ENCODE results near the gene BOLA1.
"Not testable (repeated sequence)": the region's sequence is repeated elsewhere in the genome, so short reads cannot be mapped to it uniquely, and the experiment has no call there.

Gene BOLA1

DNA sequence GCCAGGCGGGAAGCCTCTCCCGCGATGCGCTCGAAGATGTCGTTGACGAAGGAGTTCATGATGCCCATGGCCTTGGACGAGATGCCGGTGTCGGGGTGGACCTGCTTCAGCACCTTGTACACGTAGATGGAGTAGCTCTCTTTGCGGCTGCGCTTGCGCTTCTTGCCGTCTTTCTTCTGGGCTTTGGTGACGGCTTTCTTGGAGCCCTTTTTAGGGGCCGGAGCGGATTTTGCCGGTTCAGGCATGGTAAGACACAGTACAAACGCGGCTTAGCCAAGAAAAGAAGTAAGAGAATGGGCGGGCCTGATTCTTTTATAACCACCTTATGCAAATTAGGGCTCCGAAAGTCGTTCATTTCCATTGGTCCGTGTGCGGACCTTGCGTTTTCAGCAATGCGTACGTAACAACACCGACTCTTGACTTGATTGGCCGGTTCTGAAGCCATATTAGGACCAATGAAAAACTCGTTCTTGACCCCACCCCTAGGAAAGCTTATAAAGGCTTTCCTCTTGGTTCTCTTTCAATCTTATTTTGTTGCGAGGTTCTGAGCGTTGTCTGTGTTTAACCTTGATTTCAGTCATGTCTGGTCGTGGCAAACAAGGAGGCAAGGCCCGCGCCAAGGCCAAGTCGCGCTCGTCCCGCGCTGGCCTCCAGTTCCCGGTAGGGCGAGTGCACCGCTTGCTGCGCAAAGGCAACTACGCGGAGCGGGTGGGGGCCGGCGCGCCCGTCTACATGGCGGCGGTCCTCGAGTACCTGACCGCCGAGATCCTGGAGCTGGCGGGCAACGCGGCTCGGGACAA, 12.8 kb upstream of the BOLA1 start:
- peak; percentile 100 for DNase-seq (ENCODE audit: low spot score)

DNA sequence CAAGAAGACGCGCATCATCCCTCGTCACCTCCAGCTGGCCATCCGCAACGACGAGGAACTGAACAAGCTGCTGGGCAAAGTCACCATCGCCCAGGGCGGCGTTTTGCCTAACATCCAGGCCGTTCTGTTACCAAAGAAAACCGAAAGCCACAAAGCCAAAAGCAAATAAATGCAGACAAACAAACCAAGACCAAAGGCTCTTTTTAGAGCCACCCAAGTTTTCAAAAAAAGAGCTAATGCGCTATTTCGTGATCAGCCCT, 12.2 kb upstream of the BOLA1 start:
- not testable (repeated sequence) for DNase-seq (ENCODE audit: low spot score)

DNA sequence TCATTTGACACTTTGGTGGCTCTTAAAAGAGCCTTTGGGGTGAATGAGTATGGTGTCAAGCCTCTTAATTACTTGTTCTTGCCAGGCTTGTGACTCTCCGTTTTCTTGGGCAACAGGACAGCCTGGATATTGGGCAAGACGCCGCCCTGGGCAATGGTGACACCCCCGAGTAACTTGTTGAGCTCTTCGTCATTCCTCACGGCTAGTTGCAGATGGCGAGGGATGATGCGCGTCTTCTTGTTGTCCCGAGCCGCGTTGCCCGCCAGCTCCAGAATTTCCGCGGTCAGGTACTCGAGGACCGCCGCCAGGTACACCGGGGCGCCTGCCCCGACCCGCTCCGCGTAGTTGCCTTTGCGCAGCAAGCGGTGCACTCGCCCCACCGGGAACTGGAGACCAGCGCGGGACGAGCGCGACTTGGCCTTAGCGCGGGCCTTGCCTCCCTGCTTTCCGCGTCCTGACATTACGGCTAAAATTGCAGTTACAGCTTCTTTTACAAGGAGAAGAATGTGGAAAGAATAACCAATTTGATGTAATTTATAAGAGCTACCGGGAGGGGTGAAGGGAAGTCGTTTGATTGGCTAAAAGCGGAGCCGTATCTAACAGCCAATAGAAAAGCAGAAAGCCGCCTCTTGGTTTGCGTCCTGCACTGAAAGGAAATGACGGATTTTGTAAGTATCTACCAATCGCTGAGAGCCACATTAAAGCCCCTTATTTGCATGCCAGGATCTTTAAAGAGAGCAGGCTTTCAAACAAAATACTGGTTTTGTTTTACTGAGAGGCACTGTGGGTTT, 11.7 kb upstream of the BOLA1 start:
- DNase-seq (ENCODE audit: low spot score): peak; percentile 100

DNA sequence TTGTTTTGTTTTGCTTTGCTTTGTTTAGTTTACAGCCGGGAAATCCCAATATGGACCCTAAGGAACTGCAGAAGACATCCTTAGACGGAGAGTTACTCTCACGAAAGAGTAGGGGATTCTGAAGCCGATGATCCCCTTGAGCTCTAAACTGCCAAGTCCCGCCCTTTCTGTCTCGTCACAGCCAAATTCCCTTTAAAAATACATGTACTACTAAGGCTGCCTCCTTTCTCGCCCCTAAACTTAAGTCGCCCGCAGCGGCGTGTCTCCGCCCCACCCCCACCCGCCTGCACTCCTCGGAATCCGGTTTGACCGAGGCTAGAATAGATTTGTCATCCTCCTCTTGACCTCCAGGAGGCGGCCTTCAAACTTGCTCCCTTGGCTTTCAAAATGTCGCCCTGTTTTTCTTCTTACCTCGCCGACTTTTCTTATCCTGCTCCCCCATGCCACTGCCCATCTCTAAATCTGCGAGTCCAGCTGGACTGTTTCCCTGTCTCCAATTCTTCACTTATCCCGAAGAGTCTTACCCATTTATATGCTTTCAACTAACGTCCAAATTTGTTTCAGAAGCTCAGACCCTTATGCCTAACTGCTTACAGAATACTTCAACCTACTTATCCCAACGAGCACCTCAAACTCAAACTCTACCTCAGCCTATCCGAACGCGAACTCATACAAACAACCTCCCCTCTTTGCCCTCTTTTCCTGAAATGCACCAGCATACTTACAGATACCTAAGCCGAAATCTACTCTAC, 10.9 kb upstream of the BOLA1 start:
- DNase-seq (ENCODE audit: low spot score): peak; percentile 92

DNA sequence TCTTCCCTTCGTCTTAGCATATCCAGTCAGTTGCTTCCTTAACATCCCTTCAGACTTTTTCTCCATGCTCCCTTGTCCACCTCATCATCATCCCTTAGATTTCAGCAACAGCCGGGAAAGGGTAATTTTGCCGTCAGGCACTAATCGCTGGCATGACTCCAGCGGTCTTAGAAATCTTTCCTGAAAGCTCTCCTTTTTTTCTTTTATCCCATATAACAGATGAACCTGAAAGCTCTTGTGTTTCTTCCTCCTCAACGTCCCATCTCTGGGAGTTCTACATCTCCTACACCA, 10.4 kb upstream of the BOLA1 start:
- DNase-seq (ENCODE audit: low spot score): no peak

DNA sequence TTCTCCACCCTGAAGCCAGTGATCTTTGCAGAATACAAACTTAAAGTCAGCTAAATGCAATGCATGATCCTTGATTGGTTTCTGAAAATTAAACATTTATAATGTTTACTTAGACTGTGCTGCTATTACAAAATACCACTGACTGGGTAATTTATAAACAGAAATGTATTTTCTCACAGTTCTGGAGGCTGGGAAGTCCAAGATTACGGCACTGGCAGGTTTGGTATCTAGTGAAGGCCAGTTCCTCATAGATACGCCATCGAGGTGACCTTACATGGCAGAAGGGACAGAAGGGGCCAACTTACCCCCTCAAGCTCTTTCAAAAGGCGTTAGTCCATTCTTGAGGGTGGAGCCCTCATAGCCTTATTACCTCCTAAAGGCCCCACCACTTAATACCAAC, 2.8 kb upstream of the BOLA1 start:
- no peak for DNase-seq (ENCODE audit: low spot score)

DNA sequence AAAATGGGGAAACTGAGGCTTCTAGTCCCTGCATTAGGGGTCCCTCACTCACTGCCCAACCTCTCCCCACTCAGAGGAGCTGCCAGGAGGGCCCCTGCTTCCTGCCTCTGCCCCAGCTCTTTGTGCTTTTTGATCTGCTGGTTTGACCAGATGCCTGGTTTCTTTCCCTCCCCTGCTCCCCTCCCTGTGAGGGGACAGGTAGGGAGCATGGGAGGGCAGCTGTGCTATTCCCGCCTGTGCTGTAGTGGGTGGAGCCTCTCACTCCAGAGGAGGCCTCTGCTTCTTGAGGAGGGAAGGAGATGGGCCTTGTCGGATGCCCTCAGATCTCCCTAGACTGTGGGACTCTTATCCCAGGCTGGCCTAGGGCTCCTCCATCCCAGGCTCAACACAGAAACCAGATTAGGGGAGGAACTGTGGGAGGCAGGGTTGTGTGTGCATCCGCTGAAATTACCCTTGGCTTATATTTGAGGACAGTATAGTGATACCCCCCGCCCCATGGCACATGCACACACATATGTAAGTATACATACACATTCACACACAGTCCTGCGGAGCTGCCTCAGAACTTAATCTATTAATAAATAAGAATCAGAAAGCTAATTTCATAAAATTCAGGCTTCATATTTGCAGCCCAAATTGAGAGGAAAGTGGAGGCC, 4.6 kb downstream of the BOLA1 start:
- DNase-seq (ENCODE audit: low spot score): no peak

DNA sequence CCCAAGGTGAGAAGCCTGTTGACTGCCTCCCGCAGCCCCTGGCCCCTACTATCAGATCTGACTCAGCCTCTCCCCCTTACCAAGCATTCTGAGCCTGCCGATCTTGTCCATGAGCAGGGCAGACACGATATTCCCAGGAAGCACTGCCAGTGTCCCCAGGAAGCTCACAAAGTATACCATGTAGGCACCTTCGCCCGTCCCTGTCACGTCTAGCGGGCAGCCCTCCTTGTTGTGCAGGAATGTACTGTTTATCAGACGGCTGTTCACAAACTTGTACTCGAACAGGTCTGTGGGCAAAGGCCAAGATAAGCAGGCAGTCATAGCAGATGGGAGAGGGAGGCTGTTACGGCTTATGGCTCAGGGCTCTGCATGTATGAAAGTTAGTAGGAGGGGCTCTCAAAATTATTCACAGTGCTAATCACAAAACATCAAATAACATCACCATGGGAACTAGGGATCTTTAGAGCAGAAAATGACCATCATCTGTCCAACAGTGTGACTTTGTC, 7.3 kb downstream of the BOLA1 start:
- no peak for DNase-seq (ENCODE audit: low spot score)

DNA sequence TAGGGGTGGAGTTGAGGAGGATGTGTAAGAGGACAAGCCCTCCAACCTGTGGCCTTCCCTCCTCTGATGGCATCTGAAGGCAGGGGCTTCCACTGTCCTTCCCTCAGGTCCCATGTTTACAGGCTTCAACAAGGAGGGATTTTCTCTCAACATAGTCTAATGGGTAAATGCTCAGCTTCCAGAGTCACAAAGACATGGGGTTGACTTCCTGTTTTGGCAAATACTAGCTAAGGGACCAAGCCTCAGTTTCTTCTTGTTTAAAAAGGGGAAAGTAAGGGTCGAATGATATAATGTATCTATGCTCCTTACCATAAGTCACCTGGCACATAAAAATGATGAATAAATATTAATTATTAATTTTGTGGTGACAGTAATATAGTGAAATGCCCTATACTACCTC, 15.2 kb downstream of the BOLA1 start:
- no peak for DNase-seq (ENCODE audit: low spot score)

DNA sequence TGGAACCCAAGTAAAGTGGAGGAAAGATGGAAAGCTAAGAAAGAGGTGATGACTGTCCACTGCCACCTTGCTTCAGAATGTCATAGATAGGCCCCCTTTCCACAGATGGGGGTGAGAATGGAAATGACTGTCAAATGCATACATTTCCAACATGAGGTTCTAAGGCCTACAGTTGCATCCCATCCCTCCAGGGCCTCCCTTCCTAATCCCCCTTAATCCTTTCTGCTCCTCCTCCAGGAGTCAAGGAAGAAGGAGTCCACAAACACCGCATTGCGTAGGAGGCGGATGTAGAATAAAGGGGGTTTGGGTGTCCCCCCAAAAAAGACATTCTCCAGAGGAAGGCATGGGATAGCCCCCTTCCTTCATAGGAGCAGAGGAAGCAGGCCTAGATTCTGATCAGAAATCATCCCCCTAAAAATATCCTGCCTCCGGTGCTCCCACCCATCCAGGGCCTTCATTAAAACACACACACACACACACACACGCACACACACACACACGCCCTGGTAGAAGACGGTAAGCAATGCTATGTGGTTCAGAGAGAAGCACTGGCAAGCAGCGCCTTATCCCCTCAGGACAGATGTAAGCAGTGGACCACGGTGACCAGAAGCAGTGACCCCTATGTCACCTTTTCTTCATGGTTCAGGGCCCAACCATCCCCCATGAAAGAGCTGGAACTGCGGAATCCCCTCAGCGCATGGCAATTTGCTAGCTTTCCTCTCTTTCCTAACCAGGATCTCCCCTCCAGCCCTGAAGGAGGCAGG, 16.2 kb downstream of the BOLA1 start:
- DNase-seq (ENCODE audit: low spot score): no peak

DNA sequence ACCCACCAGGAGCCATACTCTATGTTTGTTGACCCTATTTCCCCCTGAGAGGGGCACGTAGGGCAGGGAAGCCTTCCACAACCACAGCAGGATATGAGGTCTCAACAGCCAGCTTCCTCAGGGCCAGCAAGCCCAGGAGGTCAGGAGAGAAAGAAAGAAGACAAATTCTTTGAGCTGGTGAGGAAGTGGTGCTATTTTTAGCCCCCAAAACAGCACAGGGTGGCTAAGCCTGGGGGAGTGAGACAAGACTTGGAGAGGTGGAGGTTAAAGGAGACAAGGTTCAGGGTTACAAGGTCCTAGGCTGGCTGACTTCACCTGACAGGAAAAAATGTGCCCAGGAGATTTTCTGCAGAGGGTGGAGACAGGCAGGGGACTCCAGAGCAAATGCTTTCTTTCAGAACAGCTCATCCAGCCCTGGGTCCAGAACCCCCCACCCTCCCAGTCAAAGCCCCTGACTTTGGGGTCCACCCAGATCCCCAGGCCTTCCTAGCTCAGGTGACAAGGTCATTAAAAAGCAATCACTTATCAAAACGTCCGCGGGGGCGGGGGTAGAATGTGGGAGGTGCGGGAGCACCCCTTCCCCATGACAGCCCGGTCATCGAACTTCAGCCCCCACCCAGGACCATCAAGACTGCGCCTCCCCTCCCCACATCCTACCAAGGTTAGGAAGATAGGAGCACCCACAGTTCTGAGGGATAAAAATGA, 17.0 kb downstream of the BOLA1 start:
- DNase-seq (ENCODE audit: low spot score): no peak

DNA sequence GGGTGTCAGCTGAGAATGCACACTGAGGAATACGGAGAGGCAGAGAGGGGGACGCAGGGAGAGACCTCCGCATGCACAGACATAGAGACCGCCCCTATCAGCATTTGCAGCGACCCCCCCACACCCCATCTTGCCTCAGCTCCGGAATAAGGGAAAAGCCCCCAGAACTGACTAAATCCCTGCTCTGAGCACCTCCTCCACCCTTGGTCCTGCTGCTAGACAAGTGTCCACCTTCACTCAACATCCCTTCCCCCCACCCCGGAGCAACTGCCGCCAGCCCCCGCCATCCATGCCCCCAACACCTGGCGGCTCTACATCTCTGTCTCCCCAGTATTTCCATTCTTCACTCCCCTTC, 17.5 kb downstream of the BOLA1 start:
- no peak for DNase-seq (ENCODE audit: low spot score)

DNA sequence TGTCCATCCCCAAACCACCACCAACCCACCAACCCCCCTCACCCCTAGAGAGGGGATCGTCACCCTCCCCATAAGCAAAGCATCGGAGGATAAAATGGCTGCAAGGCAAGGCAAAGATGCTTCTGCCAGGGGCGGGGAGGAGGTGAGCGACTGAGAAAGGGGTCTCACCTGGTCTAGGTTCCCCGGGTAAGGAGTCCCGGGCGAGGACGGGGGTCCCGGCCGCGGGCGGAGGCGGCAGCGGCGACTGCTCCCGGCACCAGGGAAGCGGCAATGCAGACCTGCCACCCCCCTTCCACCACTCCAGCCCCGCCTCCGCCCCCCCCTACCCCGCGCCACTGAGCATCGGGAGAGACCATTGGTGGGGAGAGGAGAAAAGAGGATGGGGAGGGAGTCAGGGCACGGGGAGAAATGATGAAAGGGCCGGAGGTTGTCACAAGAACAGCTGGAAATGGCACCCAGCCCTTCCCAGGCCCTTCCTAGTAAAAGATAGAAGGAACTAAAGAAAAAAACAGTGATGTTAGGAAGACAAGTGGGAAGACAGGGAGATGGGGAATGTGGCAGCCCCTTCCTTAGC, 18.3 kb downstream of the BOLA1 start, which contains the start of gene SV2A:
SV2A (minus strand) TSS at position 274 of the 574 bp plus-strand sequence. CDS start 4,004 bp downstream, outside the sequence.
- peak; percentile 75 for DNase-seq (ENCODE audit: low spot score)

DNA sequence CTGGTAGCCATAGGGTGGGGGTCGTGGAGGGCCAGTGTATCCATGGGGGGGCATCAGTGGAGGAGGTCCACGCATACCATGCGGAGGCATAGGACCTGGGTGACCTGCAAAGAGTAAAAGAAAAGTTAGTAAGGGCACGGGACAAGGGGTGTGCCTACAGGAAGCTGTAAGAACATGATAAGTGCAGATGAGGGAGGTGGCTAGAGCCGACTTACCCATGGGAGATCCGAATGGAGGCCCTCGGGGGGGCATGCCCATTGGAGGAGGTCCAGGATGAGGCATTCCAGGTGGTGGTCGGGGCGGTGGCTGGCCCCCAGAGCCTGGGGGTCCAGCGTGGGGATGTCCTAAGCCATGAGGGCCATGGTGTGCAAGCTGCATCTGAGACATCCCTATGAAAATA, 24.3 kb downstream of the BOLA1 start:
- no peak for DNase-seq (ENCODE audit: low spot score)

DNA sequence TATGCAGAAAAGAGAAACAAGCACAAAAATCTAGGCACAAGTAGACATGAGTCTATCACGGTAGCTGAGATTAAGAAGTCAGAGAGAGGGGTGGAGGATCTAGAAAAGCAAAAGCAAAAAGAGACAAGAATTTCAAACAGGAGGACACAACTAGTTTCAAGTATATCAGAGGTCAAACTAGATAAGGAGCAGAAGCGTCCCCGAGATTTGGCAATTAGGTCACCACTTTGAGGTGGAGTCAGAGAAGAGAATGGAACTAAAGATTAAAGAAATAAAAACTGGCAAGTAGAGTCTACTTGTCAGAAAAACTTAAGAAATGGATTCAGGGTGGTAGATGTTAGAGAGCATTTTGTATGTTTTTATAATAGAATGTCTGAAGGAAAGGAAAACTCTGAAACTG, 26.0 kb downstream of the BOLA1 start:
- no peak for DNase-seq (ENCODE audit: low spot score)

DNA sequence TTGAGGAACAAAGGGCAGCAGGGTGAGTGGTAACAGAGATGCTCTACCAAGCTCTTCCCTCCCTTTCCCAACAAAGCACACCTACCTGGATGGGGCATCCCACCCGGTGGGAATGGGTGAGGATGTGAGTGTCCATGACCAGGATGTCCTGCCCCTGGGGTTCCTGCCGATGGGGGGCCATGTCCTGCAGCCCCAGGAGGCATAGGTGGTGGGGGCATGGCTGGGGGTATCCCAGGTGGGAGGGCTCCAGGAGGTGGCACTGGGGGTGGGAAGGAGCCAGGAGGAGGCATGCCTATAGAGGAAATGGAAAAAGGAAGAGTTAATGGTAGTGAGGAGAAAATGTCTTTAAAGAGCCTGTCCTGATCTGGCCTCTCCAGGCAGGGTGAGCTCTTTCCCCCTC, 26.4 kb downstream of the BOLA1 start:
- DNase-seq (ENCODE audit: low spot score): no peak

DNA sequence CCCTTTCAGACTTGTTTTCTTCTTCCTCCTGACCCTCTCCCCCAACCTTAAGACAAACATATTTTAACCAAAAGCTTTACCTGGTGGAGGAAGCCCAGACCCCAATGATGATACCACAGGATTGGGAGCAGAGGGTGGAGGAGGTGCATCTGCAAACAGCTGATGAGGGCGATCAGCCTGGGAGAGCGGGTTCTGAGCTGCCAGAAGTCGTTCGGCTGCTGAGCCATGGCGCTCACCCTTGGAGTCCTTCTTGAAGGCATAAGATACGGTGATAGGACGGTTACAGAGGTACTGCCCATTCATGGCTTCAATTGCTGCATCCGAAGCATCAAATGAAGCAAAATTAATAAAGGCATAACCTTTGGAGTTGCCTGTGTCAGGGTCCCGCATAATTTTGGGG, 26.9 kb downstream of the BOLA1 start:
- no peak for DNase-seq (ENCODE audit: low spot score)

DNA sequence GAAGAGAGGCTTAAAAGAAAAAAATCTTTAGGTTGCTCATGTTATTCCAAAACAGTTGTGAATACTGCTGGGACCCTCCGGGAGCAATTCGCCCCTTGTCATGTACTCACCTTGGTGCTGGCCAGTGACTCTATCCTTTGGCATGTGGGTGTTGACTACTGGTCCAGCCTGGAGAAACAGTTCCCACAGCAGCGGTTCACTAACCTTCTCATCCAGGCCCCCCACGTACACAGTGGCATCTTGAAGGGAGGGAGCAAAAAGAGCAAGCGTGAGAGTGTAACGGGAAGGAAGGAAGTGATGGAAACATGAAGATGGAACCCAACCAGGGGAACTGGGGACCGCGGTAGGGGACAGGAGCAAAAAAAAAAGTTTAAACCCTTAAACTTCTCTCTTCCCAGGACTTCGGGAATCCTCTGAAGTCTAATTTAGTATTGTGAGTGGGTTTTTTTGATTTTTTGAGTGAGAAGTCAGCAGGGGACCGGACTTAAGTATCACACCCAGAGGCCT, 27.7 kb downstream of the BOLA1 start:
- no peak for DNase-seq (ENCODE audit: low spot score)

DNA sequence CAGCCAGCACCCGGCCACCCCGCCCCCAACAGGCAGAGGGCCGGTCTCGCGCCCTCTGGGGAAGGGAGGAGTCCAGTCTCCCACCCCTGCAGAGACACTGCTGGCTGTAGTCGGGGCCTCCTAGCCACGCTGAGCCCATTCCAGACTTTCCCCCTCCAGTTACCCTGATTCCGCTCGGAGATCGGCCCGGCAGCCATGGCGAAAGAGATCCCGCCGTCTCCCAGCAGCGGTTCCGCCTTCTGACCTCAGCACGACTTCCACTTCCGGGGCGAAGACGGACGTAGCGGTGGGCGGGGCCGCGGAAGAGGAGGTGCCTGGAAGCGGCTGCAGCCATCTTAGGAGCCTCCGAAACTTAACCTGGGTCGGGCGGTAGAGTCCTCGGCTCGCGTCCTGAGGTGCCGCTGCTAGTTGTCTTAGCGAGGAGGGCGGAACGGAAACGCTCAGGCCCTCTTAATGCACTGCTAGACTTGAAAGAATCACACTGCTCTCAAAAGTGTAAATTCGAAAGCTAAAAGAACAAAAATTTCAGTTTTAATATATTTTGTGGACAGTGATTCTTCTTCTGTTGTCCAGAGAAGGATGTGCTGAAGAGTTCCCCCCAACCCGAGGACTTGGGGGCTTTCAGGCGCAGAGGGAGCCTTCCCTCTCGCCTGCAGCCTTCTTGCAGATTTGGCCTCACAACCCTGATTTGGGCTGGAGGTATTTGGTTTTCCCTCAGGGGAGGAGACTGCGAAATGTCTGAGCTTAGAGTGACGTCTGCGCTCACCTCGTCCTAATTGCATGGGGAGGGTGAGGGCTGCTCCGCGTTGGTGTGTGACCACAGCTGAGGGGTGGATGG, 28.4 kb downstream of the BOLA1 start, which contains the start of gene SF3B4:
SF3B4 (minus strand) TSS at position 241 of the 838 bp plus-strand sequence; CDS start at position 197, 44 bp downstream.
- peak; percentile 96 for DNase-seq (ENCODE audit: low spot score)
